Hair follicle dermal papilla cell (primary cell): ENCODE results near the gene NEK10. TPM values are rescaled to one million over a fixed set of nuclear protein-coding genes. Genes with fewer than 3 reads are reported as not detected.

Source experiments
- small RNA-seq: library from RNA; depleted of rRNA; stranded (forward); fragments of <200 nt; gene quantifications from one replicate; pipeline ENCODE3, GENCODE V24; 2012
- total RNA-seq: library from RNA; depleted of rRNA; stranded (reverse); fragments of >200 nt; gene quantifications from 2 replicates; pipeline ENCODE4 v1.2.3, GENCODE V29; 2012

NEK10 gene, protein sequence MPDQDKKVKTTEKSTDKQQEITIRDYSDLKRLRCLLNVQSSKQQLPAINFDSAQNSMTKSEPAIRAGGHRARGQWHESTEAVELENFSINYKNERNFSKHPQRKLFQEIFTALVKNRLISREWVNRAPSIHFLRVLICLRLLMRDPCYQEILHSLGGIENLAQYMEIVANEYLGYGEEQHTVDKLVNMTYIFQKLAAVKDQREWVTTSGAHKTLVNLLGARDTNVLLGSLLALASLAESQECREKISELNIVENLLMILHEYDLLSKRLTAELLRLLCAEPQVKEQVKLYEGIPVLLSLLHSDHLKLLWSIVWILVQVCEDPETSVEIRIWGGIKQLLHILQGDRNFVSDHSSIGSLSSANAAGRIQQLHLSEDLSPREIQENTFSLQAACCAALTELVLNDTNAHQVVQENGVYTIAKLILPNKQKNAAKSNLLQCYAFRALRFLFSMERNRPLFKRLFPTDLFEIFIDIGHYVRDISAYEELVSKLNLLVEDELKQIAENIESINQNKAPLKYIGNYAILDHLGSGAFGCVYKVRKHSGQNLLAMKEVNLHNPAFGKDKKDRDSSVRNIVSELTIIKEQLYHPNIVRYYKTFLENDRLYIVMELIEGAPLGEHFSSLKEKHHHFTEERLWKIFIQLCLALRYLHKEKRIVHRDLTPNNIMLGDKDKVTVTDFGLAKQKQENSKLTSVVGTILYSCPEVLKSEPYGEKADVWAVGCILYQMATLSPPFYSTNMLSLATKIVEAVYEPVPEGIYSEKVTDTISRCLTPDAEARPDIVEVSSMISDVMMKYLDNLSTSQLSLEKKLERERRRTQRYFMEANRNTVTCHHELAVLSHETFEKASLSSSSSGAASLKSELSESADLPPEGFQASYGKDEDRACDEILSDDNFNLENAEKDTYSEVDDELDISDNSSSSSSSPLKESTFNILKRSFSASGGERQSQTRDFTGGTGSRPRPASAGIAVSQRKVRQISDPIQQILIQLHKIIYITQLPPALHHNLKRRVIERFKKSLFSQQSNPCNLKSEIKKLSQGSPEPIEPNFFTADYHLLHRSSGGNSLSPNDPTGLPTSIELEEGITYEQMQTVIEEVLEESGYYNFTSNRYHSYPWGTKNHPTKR
- total RNA-seq, result 9.6 and 10.9 TPM in 2 replicates

DNA sequence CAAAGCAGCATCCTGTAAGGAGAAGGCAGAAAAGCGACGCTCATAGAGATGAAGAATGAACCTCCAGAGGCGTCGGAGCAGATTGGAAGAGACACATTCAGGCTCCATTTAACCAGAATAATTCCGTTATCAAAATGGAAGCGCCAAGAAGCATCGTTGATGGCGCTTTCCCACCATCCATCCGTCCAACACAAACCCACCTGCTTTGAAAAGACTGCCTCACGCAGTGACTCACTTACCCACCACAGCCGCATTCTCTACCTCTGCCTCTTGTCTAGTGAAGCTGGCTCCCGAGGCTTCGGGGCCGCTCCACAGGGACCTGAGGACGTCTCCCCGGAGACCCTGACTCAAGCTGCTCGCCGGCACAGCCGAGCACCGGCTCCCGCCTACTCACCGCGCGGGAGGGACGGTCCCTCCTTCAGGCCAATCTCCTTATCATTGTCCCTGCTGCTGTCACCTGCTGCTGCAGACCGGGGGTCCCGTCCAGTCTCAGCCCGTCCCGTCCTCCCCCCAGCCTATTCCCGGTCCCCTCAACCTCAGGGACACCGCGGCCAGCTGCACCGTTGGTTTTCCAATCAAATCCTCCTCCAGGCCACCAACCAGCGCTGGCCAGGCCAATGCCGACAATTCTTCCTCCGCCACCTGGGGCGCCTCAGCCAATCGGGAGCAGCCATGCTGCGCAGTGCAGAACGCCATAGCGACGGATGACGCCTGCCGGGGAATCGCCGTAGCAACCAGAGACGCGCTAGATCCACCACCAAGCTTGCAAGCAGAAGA, at the start of gene NEK10:
Gene NEK10 (minus strand): TSS at position 553 of the 777 bp plus-strand sequence. CDS start 16,501 bp downstream, outside the sequence.

Small RNA genes lying within 50 kb of the gene (small RNA-seq; reads per million reads assigned to genes)
- gene MINOS1P3, result 1.2 reads per million, percentile 23 among the genes with 10 or more reads in this experiment
- gene RNU6-342P, result not detected

Other genes starting within 250 kb of the NEK10 start
- gene SLC4A7, start 115.0 kb upstream of the NEK10 start, total RNA-seq, result 111 and 136 TPM in 2 replicates